ENCODE measurements around the gene MUC4. TPM values are rescaled to one million over a fixed set of nuclear protein-coding genes. Genes with fewer than 3 reads are reported as not detected.
"Not testable (repeated sequence)": the region's sequence is repeated elsewhere in the genome, so short reads cannot be mapped to it uniquely, and the experiment has no call there.

MUC4 gene
- total RNA-seq, 1 experiment from 2014 or later: 3.6 TPM

DNA sequence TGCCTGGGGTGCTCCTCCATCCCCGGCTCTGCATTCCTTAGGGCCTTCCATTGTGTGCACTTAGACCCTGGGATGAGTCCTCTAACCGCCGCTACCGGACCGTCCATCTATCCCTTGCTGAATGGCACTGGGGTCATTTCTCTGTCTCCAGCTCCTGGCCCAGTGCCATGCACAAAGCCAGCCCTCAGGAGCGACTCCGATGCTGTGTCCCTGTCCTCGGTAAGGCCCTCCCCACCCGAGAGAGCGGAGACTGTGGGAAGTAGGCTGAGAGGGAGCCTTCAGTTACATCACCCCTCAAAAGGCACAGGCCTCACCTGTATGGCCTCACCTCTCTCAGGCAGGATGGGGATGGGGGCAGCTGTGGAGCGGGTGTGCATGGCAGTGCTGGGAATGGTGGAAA is 33.8 kb downstream of the MUC4 start:
- CTCF ChIA-PET: no interaction called here
- DNase-seq: no peak
- no peak overlapping the region for H3K27ac Mint-ChIP-seq (ENCODE audit: unreplicated experiment)
- H3K27me3 Mint-ChIP-seq (ENCODE audit: unreplicated experiment): peaks cover 14% of the 10 kb centered on the region
- H3K4me3 Mint-ChIP-seq (ENCODE audit: low read depth, unreplicated experiment): no peak overlapping the region
- TF ChIP-seq, protein P1, sequence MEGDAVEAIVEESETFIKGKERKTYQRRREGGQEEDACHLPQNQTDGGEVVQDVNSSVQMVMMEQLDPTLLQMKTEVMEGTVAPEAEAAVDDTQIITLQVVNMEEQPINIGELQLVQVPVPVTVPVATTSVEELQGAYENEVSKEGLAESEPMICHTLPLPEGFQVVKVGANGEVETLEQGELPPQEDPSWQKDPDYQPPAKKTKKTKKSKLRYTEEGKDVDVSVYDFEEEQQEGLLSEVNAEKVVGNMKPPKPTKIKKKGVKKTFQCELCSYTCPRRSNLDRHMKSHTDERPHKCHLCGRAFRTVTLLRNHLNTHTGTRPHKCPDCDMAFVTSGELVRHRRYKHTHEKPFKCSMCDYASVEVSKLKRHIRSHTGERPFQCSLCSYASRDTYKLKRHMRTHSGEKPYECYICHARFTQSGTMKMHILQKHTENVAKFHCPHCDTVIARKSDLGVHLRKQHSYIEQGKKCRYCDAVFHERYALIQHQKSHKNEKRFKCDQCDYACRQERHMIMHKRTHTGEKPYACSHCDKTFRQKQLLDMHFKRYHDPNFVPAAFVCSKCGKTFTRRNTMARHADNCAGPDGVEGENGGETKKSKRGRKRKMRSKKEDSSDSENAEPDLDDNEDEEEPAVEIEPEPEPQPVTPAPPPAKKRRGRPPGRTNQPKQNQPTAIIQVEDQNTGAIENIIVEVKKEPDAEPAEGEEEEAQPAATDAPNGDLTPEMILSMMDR (IDR thresholded peaks at IDR 0.05; ENCODE audit: unreplicated experiment): no peak
- no peaks in the 10 kb centered on the region for H3K36me3 Mint-ChIP-seq (ENCODE audit: insufficient read depth, unreplicated experiment)
- intact Hi-C loops (cut with micrococcal nuclease; ENCODE audit: unreplicated experiment): no loop called here
- H3K9me3 Mint-ChIP-seq (ENCODE audit: low read depth, unreplicated experiment): peaks cover 23% of the 10 kb centered on the region
- no peaks in the 10 kb centered on the region for H3K4me1 Mint-ChIP-seq (ENCODE audit: low read depth, unreplicated experiment)
- BruUV-seq (replicated peaks): no TSS peak

DNA sequence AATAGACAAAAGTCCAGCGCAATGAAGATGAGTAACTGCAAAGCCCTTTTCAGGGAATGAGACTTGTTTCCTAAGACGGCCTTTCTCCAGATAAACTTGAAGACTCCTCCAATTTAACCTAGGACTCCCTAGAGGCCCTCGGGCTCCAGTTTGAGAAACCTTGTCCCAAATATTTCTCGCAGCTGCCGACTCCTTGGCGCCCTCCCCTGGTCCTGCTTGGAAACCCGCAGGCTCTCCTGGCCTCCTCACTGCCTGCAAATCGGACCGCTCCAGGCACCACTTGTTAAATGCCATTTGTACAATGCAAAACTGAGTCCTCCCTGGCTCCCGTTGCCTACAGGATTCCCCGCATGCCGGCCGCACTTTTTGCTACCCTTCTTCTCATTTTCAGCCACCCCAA is 36.8 kb downstream of the MUC4 start:
- DNase-seq: peak; percentile 57
- CTCF ChIA-PET: no interaction called here
- Mint-ChIP-seq H3K36me3 (ENCODE audit: insufficient read depth, unreplicated experiment) (no peaks in the 10 kb centered on the region), H3K27ac (ENCODE audit: unreplicated experiment) (no peak overlapping the region), H3K4me3 (ENCODE audit: low read depth, unreplicated experiment) (no peak overlapping the region), H3K4me1 (ENCODE audit: low read depth, unreplicated experiment) (no peaks in the 10 kb centered on the region), H3K27me3 (ENCODE audit: unreplicated experiment) (peaks cover 25% of the 10 kb centered on the region), H3K9me3 (ENCODE audit: low read depth, unreplicated experiment) (no peaks in the 10 kb centered on the region)
- no TSS peak for BruUV-seq (replicated peaks)
- intact Hi-C loops (cut with micrococcal nuclease; ENCODE audit: unreplicated experiment): no loop called here
- TF ChIP-seq, protein P1 (IDR thresholded peaks at IDR 0.05; ENCODE audit: unreplicated experiment): peak; percentile 50

DNA sequence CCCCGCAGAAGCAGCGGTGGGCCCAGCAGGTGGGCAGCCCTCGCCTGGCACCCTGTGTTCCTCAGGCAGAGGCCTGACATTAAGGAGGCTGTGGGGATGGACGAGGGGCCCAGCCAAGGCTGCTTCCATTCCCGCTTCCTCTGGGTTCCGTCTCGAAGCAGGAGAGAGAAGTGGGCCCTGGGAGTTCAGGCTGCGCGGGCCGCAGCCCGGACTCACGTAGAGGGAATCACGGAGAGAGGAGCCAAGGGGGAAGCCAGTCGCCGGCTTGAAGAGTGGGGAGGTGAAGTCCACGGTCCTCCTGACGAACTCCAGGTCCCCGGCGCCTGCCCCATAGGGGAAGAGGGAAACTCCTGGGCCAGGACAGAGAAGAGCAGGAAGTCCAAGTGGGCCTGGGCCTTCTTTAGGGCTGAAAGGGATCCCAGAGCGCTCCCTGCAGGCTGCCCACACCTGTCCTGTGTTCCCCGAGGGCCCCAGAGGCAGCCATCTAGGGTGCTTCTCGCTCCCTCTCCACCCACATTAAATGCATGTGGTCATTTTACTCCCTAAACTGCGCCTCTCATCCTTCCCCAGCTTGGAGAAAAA is 37.7 kb downstream of the MUC4 start:
- intact Hi-C loops (cut with micrococcal nuclease; ENCODE audit: unreplicated experiment): no loop called here
- H3K4me3 Mint-ChIP-seq (ENCODE audit: low read depth, unreplicated experiment): no peak overlapping the region
- H3K4me1 Mint-ChIP-seq (ENCODE audit: low read depth, unreplicated experiment): no peaks in the 10 kb centered on the region
- H3K9me3 Mint-ChIP-seq (ENCODE audit: low read depth, unreplicated experiment): no peaks in the 10 kb centered on the region
- H3K27me3 Mint-ChIP-seq (ENCODE audit: unreplicated experiment): peaks cover 25% of the 10 kb centered on the region
- no peak overlapping the region for H3K27ac Mint-ChIP-seq (ENCODE audit: unreplicated experiment)
- no TSS peak for BruUV-seq (replicated peaks)
- CTCF ChIA-PET: no interaction called here
- TF ChIP-seq, protein P1 (IDR thresholded peaks at IDR 0.05; ENCODE audit: unreplicated experiment): no peak
- DNase-seq: no peak
- H3K36me3 Mint-ChIP-seq (ENCODE audit: insufficient read depth, unreplicated experiment): no peaks in the 10 kb centered on the region

DNA sequence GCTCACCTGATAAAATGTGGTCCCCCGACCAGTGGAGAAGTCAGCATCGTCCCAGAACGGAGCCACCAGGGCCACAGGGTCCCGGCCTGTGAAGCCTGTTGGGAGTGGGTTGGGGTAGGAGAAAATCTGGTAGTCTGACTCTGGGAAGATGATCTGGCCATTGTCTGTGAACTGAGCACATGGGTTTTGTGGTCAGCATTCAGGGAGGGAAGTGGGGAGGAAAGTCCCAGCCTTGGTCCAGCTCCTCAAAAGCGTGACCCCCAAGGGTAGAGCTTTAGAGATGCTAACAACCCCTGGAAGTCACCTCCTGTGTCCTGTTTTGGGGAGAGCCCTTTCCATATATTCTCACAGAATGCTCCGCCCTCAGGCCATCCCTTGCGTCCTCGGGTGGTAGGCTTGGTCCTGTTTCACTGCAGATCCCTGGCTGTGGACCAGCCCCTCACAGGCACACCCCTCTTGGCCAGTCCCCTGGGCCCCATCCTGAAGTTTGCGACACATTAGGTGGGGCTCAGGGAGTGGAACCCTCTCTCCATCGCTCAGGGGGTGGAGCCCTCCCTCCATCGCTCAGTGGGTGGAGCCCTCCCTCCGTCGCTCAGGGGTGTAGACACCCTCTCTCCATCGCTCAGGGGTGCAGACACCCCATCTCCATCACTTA is 40.0 kb downstream of the MUC4 start:
- intact Hi-C loops (cut with micrococcal nuclease; ENCODE audit: unreplicated experiment): no loop called here
- Mint-ChIP-seq H3K27ac (ENCODE audit: unreplicated experiment) (no peak overlapping the region), H3K4me3 (ENCODE audit: low read depth, unreplicated experiment) (no peak overlapping the region), H3K9me3 (ENCODE audit: low read depth, unreplicated experiment) (peaks cover 2% of the 10 kb centered on the region), H3K4me1 (ENCODE audit: low read depth, unreplicated experiment) (no peaks in the 10 kb centered on the region), H3K36me3 (ENCODE audit: insufficient read depth, unreplicated experiment) (no peaks in the 10 kb centered on the region), H3K27me3 (ENCODE audit: unreplicated experiment) (peaks cover 25% of the 10 kb centered on the region)
- no peak for DNase-seq
- no TSS peak for BruUV-seq (replicated peaks)
- CTCF ChIA-PET: no interaction called here
- TF ChIP-seq, protein P1 (IDR thresholded peaks at IDR 0.05; ENCODE audit: unreplicated experiment): no peak

DNA sequence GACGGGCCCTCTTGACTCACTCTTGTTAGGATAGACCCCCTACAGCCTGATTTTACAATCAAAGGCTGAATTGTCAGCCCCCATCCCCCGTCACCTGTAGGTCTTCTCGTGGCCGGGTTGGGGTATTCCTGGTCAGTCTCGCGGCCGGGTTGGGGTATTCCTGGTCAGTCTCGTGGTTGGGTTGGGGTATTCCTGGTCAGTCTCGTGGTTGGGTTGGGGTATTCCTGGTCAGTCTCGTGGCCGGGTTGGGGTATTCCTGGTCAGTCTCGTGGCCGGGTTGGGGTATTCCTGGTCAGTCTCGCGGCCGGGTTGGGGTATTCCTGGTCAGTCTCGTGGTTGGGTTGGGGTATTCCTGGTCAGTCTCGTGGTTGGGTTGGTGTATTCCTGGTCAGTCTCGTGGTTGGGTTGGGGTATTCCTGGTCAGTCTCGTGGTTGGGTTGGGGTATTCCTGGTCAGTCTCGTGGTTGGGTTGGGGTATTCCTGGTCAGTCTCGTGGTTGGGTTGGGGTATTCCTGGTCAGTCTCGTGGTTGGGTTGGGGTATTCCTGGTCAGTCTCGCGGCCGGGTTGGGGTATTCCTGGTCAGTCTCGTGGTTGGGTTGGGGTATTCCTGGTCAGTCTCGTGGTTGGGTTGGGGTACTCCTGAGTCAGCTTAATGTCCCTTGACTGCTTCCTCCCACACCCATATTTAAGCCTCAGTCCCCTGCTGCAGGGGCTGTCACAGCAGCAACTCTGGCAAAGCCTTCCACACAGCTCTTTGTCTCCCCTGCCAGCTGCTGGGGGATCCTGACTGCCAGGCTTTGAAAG is 40.7 kb downstream of the MUC4 start:
- H3K9me3 Mint-ChIP-seq (ENCODE audit: low read depth, unreplicated experiment); H3K36me3 Mint-ChIP-seq (ENCODE audit: insufficient read depth, unreplicated experiment); DNase-seq; CTCF ChIA-PET; intact Hi-C loops (cut with micrococcal nuclease; ENCODE audit: unreplicated experiment); BruUV-seq (replicated peaks); H3K4me1 Mint-ChIP-seq (ENCODE audit: low read depth, unreplicated experiment); H3K4me3 Mint-ChIP-seq (ENCODE audit: low read depth, unreplicated experiment); H3K27ac Mint-ChIP-seq (ENCODE audit: unreplicated experiment): not testable (repeated sequence)
- H3K27me3 Mint-ChIP-seq (ENCODE audit: unreplicated experiment): peaks cover 25% of the 10 kb centered on the region

Data from Calu3 (cell line).